Spleen (tissue), 7 donors: Measurements from ENCODE around the gene NAA80.

Source experiments
- POLR2A ChIP-seq, 3 donors: fragments of 450-650 bp; IDR thresholded peaks; one replicate each; pipeline ENCODE4 v1.5.1; 2017; ENCODE audit warnings: antibody characterized with exemption in 3 of 3, mild to moderate bottlenecking in 1 of 3
- POLR2AphosphoS5 ChIP-seq, 3 donors: sonication (generic); formaldehyde crosslinking; IDR thresholded peaks; one replicate each; pipeline ENCODE4 v1.5.1; 2017; ENCODE audit warnings: antibody characterized with exemption in 3 of 3
- TF ChIP-seq, protein P1 (sequence below), 11 experiments: fragments of 200-600 bp in 7 of 11; fragments of 450-650 bp in 4 of 11; sonication (generic) in 4 of 11; IDR thresholded peaks in 8 of 11; conservative IDR thresholded peaks in 3 of 11; 1 replicate in 7 of 11; 2 replicates in 4 of 11; pipeline versions ENCODE4 v1.4.0 to v1.8.0; 2016 to 2021; ENCODE audit warnings: antibody characterized with exemption in 11 of 11, inconsistent platforms in 4 of 11, mild to moderate bottlenecking in 1 of 11
- donor health status: DM: no; HTN: no; CAD: no; lungs with moderate emphysema.
- donor health status: DM: no; HTN: no; CAD: no.
- donor health status: DM: no; HTN: no; CAD: no.

DNA sequence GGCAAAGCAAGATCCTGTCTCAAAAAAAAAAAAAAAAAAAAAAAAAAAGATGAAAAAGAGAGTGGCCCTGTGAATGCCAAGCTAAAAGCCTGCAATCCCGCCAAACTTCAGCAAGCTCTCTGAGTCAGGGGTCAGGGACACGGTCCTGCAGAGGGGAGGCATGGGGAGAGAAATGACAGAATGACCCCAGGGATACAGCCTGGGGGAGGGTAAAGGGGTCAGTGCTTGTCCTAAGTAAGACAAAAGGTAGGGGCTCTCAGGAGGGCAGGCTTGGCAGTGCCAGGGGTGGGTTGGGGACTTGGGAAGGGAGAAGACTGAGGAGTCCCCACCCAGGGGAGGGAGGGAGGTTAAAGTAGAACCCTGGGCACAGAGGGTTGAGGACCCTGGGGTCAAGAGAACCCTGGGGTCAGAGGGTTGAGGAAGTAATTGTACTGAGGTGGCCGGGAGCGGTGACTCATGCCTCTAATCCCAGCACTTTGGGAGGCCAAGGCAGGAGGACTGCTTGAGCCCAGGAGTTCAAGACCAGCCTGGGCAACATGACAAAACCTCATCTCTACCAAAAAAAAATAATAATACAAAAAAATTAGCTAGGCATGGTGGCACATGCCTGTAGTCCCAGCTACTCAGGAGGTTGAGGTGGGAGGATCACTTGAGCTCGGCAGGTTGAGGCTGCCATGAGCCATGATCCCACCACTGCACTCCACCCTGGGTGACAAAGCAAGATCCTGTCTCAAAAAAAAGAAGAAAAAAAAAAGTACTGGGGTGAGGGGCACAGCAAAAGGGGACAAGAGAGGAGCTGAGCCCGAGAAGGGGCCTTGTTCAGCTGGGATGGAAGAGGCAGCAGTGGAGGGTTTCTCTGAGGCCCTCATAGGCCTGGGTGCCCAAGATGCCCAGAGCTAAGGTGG, 35.5 kb downstream of the NAA80 start:
- TF ChIP-seq, protein P1, sequence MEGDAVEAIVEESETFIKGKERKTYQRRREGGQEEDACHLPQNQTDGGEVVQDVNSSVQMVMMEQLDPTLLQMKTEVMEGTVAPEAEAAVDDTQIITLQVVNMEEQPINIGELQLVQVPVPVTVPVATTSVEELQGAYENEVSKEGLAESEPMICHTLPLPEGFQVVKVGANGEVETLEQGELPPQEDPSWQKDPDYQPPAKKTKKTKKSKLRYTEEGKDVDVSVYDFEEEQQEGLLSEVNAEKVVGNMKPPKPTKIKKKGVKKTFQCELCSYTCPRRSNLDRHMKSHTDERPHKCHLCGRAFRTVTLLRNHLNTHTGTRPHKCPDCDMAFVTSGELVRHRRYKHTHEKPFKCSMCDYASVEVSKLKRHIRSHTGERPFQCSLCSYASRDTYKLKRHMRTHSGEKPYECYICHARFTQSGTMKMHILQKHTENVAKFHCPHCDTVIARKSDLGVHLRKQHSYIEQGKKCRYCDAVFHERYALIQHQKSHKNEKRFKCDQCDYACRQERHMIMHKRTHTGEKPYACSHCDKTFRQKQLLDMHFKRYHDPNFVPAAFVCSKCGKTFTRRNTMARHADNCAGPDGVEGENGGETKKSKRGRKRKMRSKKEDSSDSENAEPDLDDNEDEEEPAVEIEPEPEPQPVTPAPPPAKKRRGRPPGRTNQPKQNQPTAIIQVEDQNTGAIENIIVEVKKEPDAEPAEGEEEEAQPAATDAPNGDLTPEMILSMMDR (IDR thresholded peaks at IDR 0.05 in 8 of 11, conservative IDR thresholded peaks at IDR 0.05 in 3 of 11), result no peak
- TF ChIP-seq POLR2AphosphoS5 (IDR thresholded peaks at IDR 0.05) (no peak), POLR2A (IDR thresholded peaks at IDR 0.05) (no peak)
